ENCODE results near the gene PLA2G4F.

PLA2G4F gene, protein sequence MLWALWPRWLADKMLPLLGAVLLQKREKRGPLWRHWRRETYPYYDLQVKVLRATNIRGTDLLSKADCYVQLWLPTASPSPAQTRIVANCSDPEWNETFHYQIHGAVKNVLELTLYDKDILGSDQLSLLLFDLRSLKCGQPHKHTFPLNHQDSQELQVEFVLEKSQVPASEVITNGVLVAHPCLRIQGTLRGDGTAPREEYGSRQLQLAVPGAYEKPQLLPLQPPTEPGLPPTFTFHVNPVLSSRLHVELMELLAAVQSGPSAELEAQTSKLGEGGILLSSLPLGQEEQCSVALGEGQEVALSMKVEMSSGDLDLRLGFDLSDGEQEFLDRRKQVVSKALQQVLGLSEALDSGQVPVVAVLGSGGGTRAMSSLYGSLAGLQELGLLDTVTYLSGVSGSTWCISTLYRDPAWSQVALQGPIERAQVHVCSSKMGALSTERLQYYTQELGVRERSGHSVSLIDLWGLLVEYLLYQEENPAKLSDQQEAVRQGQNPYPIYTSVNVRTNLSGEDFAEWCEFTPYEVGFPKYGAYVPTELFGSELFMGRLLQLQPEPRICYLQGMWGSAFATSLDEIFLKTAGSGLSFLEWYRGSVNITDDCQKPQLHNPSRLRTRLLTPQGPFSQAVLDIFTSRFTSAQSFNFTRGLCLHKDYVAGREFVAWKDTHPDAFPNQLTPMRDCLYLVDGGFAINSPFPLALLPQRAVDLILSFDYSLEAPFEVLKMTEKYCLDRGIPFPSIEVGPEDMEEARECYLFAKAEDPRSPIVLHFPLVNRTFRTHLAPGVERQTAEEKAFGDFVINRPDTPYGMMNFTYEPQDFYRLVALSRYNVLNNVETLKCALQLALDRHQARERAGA

DNA sequence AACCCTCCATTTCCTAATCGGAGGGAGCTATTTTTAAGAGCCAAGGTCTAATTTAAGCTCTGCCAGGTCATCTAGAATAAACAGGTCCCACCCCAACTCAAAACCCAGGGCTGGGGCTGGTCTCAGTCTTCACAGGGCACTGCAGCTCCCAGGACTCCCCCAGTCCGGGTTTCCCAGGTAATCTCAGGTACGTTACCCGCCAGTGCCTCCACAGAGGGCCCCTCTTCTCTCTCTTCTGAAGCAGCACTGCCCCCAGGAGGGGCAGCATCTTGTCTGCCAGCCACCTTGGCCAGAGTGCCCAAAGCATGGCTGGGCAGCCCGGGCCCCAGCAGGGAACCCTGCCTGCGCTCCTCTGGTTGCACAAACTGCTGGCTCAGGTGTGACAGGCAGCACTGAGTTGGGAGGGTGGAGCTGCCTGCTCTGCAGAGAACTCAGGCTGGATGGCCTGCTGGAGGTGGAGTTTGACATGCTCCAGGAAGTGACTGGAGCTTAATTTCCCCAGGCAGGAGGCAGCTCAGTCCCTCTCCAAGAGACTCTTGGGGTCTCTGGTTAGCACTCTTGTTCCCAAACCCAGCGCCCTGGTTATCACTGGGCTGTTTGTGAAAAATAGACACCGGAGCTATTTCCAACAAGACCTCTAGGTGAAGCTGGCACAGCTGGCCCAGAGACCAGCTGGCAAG is at the start of gene PLA2G4F:
PLA2G4F (minus strand) TSS at position 394 of the 680 bp plus-strand sequence; CDS start at position 307, 87 bp downstream.
- DNase-seq = peak; percentile 28

- no peak for DNase-seq
Measured at GRCh38 chr15:42203891-42204290, 47.5 kb upstream of the PLA2G4F start.

DNA sequence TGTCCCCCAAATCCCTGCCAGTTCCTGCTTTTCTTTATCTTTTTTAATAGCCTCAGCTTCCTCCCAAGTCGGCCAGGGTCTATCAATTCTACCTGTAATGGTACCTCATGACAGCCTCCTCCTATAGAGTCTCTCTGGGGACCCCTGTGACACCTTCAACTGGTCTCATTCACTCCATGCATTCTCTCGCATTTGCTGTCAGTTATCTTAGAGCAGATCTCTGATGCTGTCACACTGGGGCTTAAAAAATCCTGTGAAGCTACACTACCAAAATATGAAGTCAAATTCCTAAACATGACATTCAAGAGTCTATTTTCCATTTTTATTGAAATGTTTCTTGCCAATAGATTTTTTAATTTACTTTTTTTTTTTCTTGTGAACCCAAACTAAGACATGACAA is 46.2 kb upstream of the PLA2G4F start:
- DNase-seq = no peak

DNA sequence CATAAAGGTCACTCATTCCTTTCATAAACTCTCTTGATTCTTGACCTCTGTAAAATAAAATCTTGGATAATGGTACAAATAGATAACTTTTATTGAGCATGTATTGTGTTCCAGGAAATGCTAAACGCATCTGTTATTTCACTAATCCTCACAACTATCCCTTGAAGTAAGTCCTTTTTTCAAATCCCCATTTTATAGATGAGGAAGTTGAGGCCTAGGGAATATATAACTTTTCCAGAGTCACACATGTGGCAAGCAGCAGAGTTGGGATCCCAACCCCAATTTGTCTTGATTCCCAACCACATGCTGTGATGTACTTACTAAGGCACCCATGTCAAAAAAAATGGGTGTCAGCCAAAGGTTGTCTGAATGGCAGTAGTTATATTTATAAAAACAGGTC is 45.4 kb upstream of the PLA2G4F start:
- DNase-seq = no peak

DNA sequence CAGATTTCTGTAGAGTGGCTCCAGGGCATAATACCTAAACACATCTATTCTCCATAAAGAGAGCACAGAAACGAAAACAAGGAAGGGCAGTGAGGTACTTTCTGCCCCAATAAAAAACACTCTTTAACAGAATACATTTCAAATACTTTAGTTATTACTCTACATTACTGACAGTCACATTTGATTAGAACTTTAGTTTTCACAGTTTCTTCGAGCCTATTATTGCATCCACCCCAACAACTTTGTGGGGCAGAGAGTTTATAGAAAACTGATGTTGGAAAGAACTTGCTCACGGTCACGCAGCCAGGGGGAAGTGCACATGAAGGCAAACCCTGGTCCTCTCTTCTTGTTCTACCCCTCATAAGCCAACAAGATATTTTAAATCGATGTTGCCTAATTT is 42.7 kb upstream of the PLA2G4F start:
- DNase-seq = no peak

DNA sequence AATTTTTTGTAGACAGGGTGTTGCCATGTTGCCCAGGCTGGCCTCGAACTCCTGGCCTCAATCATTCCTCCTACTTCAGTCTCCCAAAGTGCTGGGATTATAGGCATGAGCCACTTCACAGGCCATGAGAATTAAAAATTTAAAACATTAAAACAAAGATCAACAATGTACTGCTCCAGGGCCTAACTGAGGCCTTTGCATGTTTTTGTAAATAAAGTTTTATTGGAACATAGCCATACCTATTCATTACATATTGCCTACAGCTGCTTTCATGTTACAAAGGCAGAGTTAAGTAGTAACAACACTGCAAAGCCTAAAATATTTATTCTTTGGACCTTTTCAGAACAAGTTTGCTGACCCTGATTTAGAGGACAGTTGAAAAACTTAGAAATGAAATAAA is 42.1 kb upstream of the PLA2G4F start:
- DNase-seq = no peak

GRCh38 chr15:42194513-42194912 is 38.1 kb upstream of the PLA2G4F start:
- DNase-seq = no peak

GRCh38 chr15:42193383-42193782 is 36.9 kb upstream of the PLA2G4F start:
- no peak for DNase-seq

GRCh38 chr15:42191610-42192346 is 35.3 kb upstream of the PLA2G4F start:
- no peak for DNase-seq

GRCh38 chr15:42190370-42190769 is 33.9 kb upstream of the PLA2G4F start:
- no peak for DNase-seq

- no peak for DNase-seq
Measured at GRCh38 chr15:42185801-42186200, 29.4 kb upstream of the PLA2G4F start.

- no peak for DNase-seq
Measured at GRCh38 chr15:42184736-42185135, 28.3 kb upstream of the PLA2G4F start.

DNA sequence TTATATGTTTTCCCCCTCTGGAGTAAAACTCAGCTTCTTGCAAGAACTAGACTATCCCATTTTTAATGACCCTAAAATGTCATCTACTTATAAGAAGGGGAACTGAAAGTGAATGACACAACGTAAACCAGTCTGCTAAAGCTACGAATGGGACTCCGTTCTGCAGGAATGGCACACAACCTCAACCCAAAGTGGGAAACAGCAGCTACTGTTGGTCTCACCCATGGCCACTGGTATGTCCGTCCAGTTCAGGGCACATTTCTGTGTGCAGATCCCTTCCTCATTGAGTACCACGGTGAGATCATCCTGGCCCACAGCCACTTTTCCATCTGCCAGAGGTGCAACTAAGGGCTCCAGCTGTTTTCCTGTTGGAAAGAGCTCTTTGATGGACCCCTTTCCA is 27.9 kb upstream of the PLA2G4F start:
- no peak for DNase-seq

GRCh38 chr15:42182961-42183360 is 26.5 kb upstream of the PLA2G4F start:
- no peak for DNase-seq

DNA sequence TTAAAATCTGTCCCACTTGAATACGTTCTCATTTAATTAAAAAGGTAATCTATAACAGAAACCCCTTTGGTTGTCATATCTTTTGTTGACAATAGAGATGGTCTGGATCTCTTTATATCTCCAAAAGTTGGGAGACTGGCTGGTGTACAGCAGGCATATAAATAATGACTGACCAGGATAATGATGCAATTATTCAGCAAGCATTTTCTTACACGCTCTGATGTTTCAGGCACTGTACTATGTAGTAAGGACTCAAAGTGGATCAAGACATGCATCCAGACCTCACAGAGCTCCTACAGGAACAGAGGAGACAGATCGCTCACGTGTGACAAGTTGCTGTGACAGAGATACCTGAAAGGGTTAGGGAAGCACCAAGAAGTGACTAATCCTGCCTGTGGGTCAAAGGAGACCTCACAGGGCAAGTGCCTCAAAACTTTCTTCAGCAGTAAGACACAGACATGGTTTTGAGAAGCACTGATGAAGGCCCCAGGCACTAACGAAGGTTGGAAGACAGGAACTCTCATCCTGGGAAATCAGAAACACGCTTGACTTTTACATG is 26.0 kb upstream of the PLA2G4F start:
- no peak for DNase-seq

DNA sequence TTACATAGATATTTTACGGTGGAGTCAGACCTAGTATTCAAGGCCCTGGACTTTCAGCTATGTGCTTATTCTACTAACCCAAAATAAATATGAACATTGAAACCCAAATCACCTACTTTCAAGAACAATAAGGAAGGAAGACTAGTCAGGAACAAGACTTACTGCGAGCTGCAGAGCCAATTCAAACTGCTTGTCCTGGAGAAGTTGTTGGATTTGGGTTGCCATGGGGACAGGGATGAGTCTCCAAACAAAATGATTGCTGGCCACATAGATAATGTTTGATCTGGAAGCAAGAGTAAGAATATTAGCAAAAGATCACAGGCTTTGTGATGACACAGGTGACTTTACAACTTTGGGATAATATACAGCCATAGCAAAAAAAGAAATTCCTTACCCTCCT is 21.6 kb upstream of the PLA2G4F start:
- DNase-seq = no peak

GRCh38 chr15:42175671-42176070 is 19.2 kb upstream of the PLA2G4F start:
- DNase-seq = no peak

DNA sequence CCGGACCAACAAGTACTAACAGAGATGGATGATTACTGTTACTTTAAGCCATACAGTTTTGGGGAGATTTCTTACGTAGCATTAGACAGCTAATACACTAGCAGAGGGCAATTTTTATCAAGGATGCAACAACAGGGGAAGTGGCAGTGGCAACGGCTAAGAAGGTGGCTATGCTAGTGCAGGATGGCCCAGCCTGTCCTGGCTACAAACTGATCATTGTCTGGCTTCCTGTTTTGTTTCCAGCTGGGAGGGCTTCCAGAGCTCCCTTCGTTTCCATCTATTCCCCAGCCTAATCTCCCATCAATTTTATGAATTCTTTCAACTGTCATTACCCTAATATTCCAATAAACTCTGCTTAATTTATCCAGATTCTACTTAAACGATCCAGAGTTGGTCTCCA is 16.0 kb upstream of the PLA2G4F start:
- no peak for DNase-seq

- DNase-seq = no peak
Measured at GRCh38 chr15:42171795-42172194, 15.4 kb upstream of the PLA2G4F start.

- DNase-seq = no peak
Measured at GRCh38 chr15:42171122-42171521, 14.7 kb upstream of the PLA2G4F start.

- DNase-seq = no peak
Measured at GRCh38 chr15:42166225-42166940, 9.9 kb upstream of the PLA2G4F start.

DNA sequence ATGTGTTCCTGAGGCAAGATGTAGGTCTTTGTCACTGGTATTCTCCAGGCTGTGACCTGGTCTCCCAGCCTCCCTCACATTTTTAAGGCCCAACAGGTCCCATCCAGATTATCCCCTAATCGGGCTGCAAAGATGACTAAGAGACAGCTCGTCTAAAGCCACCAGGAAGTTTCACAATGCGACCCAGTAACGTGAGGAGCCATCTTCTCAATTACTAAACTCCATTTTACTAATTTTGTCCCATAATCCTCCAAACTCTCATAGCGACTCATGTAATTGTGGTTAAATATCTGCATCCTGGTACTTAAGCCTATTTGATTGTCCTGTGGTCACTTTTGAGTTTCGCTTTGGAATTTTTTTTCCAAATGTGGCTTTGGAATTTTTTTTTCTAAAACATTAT is 8.7 kb upstream of the PLA2G4F start:
- DNase-seq = no peak

Measured in NCI-H146 (cell line).